Ovary (tissue), 9 donors: ENCODE data around the gene RCE1. TPM values are rescaled to one million over a fixed set of nuclear protein-coding genes. Genes with fewer than 3 reads are reported as not detected.

ENCODE experiments used
- DNase-seq, 5 donors: peaks; one replicate each; pipeline ENCODE4 v3.0.0-alpha.2; 2019 to 2020
- H3K27ac ChIP-seq, 2 donors: fragments of 200-600 bp; one replicate each; pipeline versions ENCODE4 v1.5.1 to v1.8.0; 2019 to 2022
- H3K27me3 ChIP-seq: fragments of 200-600 bp; one replicate; pipeline ENCODE4 v1.8.0; 2022
- H3K36me3 ChIP-seq: fragments of 200-600 bp; sonication (generic); one replicate; pipeline ENCODE4 v1.5.1; 2019
- H3K4me1 ChIP-seq: one replicate; pipeline ENCODE4 v1.8.1; 2013; ENCODE audit warnings: mild to moderate bottlenecking, moderate library complexity; ENCODE audit not compliant: insufficient read depth
- H3K4me3 ChIP-seq: fragments of 200-600 bp; sonication (generic); one replicate; pipeline ENCODE4 v1.5.1; 2017
- H3K9me3 ChIP-seq, 2 donors: fragments of 200-600 bp in 1 of 2; sonication (generic) in 1 of 2; one replicate each; pipeline versions ENCODE4 v1.5.1 to v1.8.1; 2013 to 2019; ENCODE audit warnings: mild to moderate bottlenecking in 1 of 2, moderate library complexity in 1 of 2
- CTCF ChIP-seq, 3 donors: fragments of 450-650 bp in 2 of 3; fragments of 200-600 bp in 1 of 3; IDR thresholded peaks; one replicate each; pipeline versions ENCODE4 v1.5.1 to v1.8.0; 2016 to 2022; ENCODE audit warnings: antibody characterized with exemption in 3 of 3, mild to moderate bottlenecking in 1 of 3
- EP300 ChIP-seq: sonication (generic); formaldehyde crosslinking; IDR thresholded peaks from one replicate; pipeline ENCODE4 v1.6.1; 2017; ENCODE audit warnings: antibody characterized with exemption
- POLR2A ChIP-seq: fragments of 450-650 bp; IDR thresholded peaks from one replicate; pipeline ENCODE4 v1.6.1; 2017; ENCODE audit warnings: antibody characterized with exemption, mild to moderate bottlenecking, moderate library complexity
- WGBS, 3 donors: extraction: QIAGEN DNeasy Blood & Tissue Kit in 1 of 3; methylation state at CpG; one replicate each; pipeline versions ENCODE4 v1.1.5 to v1.1.7; 2013 to 2017; 5-methylcytosine and 5-hydroxymethylcytosine counted together
- intact Hi-C, 4 donors: fragments of 100-400 bp; cut with DNase I; formaldehyde crosslinking; loops; one replicate each; pipeline versions ENCODE4 v1.11.0 to v1.15.1; 2022 to 2023
- polyA plus RNA-seq, 2 donors: library from polyadenylated mRNA; stranded (reverse); fragments of 200-250 nt in 1 of 2; fragments of 350-450 nt in 1 of 2; fragmentation: Illumina TruSeq in 1 of 2; extraction: RNeasy Lipid Tissue Mini Kit (QIAGEN cat#74804) in 1 of 2; gene quantifications; one replicate each; pipeline ENCODE4 v1.2.3, GENCODE V29; 2013 to 2014
- total RNA-seq, 7 donors: library from RNA; depleted of rRNA in 2 of 7; stranded (reverse); fragments of >200 nt in 2 of 7; fragmentation: NEBNext Ultra II Directional in 3 of 7; extraction: Animal tissue kit (Norgen Biotek cat#: 25700) in 3 of 7; gene quantifications; one replicate each; pipeline versions ENCODE4 v1.1.0 to v1.2.4, GENCODE V29; 2016 to 2023
- donor health status: DM: no; HTN: no; CAD: no; lungs with moderate emphysema.
- donor health status: DM: no; HTN: no; CAD: no.
- donor health status: Bipolar disorder and iron deficiency.
- donor health status: DM: yes; HTN: yes; CAD: no.
- donor health status: DM: no; HTN: no; CAD: no.
- donor health status: DM: yes; HTN: yes; CAD: no.

The RCE1 gene
- total and polyA plus RNA-seq, 9 donors = 7.0 to 31.1 (median 17.2) TPM

GRCh38 chr11:66881927-66882452, 38.7 kb downstream of the RCE1 start:
- intact Hi-C loops = no loop called here
- TF ChIP-seq POLR2A = no peak
- no peak for TF ChIP-seq EP300
- no peak for TF ChIP-seq CTCF (IDR thresholded peaks at IDR 0.05)
- Histone ChIP-seq H3K27me3 (no peaks in the 10 kb centered on the region), H3K36me3 (no peaks in the 10 kb centered on the region), H3K4me1 (peaks cover 6% of the 10 kb centered on the region), H3K9me3 (no peaks in the 10 kb centered on the region), H3K4me3 (no peak overlapping the region), H3K27ac (no peak overlapping the region)
- DNase-seq = peak in 1 of 5 donors; percentile 5
- WGBS, 3 donors = 77 to 86% (median 86%) methylated on average over 9 of the region's 9 CpGs

DNA sequence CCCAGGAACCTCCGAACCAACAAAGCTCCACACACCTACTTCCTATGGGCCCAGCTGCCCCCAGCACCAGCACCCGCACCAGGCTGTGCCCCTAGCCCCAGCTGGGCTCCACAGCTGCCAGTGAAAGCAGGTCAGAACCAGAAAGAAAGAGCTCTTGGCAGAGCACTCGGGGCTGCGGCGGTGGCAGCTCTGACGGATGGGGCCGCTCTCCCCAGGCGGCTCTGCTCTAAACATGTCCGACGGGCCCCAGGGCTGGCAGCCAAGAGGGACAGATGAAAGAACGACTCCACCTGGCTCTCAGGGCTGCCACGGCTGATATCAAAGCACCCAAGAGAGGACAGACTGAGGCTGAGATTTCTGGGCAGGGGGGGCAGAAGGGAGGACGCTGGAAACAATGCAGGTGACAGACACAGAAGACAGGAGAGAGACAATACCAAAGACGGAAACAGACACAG, 39.3 kb downstream of the RCE1 start:
- TF ChIP-seq POLR2A = no peak
- no peak for TF ChIP-seq EP300
- TF ChIP-seq CTCF (IDR thresholded peaks at IDR 0.05) = no peak
- Histone ChIP-seq H3K27me3 (no peaks in the 10 kb centered on the region), H3K36me3 (no peaks in the 10 kb centered on the region), H3K27ac (no peak overlapping the region), H3K4me1 (peaks cover 7% of the 10 kb centered on the region), H3K9me3 (no peaks in the 10 kb centered on the region), H3K4me3 (no peak overlapping the region)
- intact Hi-C loops = no loop called here
- peak in 1 of 5 donors; percentile 15 for DNase-seq
- 60 to 65% (median 63%) methylated on average over 14 of the region's 14 CpGs for WGBS, 3 donors

DNA sequence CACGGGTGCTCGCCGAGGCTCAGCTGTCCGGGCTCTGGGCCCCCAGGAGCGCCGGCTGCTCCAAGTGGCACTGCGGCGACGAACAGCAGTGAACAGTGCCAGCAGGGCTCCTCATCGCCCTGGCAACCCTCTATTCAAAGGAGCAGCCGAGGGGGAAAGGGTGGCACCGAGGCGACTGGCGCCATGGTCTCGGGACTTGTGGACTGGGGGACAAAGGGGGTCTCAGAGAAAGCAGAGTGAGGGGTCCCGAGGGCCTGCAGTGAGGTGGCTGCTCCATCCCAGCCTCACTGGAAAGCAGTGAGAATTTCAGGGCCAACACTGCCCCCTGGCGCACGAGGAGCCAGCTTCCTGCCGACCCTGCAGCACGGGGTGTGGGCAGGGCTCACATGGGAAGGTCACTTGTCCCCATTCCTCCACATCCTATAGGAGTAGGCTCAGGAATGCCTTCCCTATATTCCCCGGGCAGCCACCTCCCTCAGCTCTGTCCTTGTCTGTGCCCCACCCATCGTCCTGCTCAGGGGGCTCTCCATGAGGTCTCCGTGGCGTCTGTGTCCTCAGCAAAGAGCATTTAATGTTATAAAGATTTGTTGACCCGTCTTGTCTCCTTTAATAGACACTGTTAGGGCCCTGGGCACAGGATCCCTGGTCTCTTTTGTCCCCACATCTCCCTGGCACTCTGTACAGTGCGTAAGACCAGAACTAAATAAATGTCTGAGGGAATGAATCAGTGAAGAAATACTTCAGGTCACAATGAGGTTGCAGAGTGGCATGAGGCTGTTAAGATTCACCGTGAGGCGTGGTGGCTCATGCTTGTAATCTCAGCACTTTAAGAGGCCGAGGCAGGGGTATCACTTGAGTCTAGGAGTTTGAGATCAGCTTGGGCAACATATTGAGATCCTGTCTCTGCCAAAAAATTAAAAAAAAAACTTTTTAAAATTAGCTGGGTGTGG, 40.0 kb downstream of the RCE1 start:
- Histone ChIP-seq H3K4me3 (no peak overlapping the region), H3K27me3 (no peaks in the 10 kb centered on the region), H3K9me3 (no peaks in the 10 kb centered on the region), H3K4me1 (peaks cover 7% of the 10 kb centered on the region), H3K27ac (no peak overlapping the region), H3K36me3 (no peaks in the 10 kb centered on the region)
- DNase-seq = peak in 1 of 5 donors; percentile 42
- WGBS, 3 donors = 61 to 71% (median 66%) methylated on average over 29 of the region's 29 CpGs
- TF ChIP-seq CTCF (IDR thresholded peaks at IDR 0.05) (no peak), EP300 (no peak), POLR2A (no peak)
- intact Hi-C loops = no loop called here

DNA sequence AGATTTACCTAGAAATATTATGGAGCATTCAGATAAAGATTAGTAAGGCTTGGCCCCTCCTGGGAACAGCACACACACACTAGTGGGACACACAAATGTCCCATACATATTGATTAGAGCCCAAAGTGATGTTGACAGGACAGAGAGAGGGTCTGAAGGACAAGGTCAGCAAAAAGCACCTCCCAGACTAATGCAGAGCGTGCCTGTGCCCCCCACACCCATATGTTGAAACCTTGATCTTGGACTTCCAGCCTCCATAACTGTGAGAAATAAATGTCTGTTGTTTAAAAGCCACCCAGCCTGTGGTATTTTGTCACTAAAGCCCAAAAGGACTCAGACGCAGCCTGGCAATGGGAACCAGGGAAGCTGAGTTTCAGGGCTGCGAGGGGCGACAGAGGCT, 41.2 kb downstream of the RCE1 start:
- Histone ChIP-seq H3K27ac (no peak overlapping the region), H3K36me3 (no peaks in the 10 kb centered on the region), H3K4me1 (peaks cover 7% of the 10 kb centered on the region), H3K9me3 (no peaks in the 10 kb centered on the region), H3K27me3 (no peaks in the 10 kb centered on the region), H3K4me3 (no peak overlapping the region)
- intact Hi-C loops = no loop called here
- no peak for TF ChIP-seq EP300
- TF ChIP-seq POLR2A = no peak
- no peak for TF ChIP-seq CTCF (IDR thresholded peaks at IDR 0.05)
- no peak for DNase-seq
- 95 to 97% (median 97%) methylated on average over 4 of the region's 4 CpGs for WGBS, 3 donors
